ENCODE results near the gene ADAMTS12.

The ADAMTS12 gene

GRCh38 chr5:33816791-33817190 is 75.0 kb downstream of the ADAMTS12 start:
- no peak for DNase-seq (ENCODE audit: extremely low read depth, low read depth)
- TF ChIP-seq CTCF (IDR thresholded peaks at IDR 0.05; ENCODE audit: low read depth, low read length) = no peak

- no peak for TF ChIP-seq CTCF (IDR thresholded peaks at IDR 0.05; ENCODE audit: low read depth, low read length)
- DNase-seq (ENCODE audit: extremely low read depth, low read depth) = no peak
Measured at GRCh38 chr5:33812746-33813145, 79.0 kb downstream of the ADAMTS12 start.

- no peak for DNase-seq (ENCODE audit: extremely low read depth, low read depth)
- TF ChIP-seq CTCF (IDR thresholded peaks at IDR 0.05; ENCODE audit: low read depth, low read length) = no peak
Measured at GRCh38 chr5:33810491-33811120, 81.2 kb downstream of the ADAMTS12 start.

GRCh38 chr5:33809936-33810335 is 81.9 kb downstream of the ADAMTS12 start:
- no peak for TF ChIP-seq CTCF (IDR thresholded peaks at IDR 0.05; ENCODE audit: low read depth, low read length)

GRCh38 chr5:33808699-33809098 is 83.1 kb downstream of the ADAMTS12 start:
- no peak for TF ChIP-seq CTCF (IDR thresholded peaks at IDR 0.05; ENCODE audit: low read depth, low read length)
- no peak for DNase-seq (ENCODE audit: extremely low read depth, low read depth)

More at GRCh38 chr5:33809936-33810335, 81.9 kb downstream of the ADAMTS12 start:
- no peak for DNase-seq (ENCODE audit: extremely low read depth, low read depth)

- no peak for DNase-seq (ENCODE audit: extremely low read depth, low read depth)
- no peak for TF ChIP-seq CTCF (IDR thresholded peaks at IDR 0.05; ENCODE audit: low read depth, low read length)
Measured at GRCh38 chr5:33807771-33808170, 84.0 kb downstream of the ADAMTS12 start.

- no peak for TF ChIP-seq CTCF (IDR thresholded peaks at IDR 0.05; ENCODE audit: low read depth, low read length)
- no peak for DNase-seq (ENCODE audit: extremely low read depth, low read depth)
Measured at GRCh38 chr5:33806738-33807442, 84.9 kb downstream of the ADAMTS12 start.
